ENCODE results near the gene EXOC3.

Gene EXOC3

GRCh38 chr5:427415-428087 lies 15.4 kb upstream of the EXOC3 start:
- DNase-seq = no peak

GRCh38 chr5:428219-428618 lies 14.8 kb upstream of the EXOC3 start:
- no peak for DNase-seq

GRCh38 chr5:428754-429452 lies 14.1 kb upstream of the EXOC3 start:
- no peak for DNase-seq

GRCh38 chr5:429453-430188 lies 13.4 kb upstream of the EXOC3 start:
- no peak for DNase-seq

GRCh38 chr5:430214-430925 lies 12.6 kb upstream of the EXOC3 start:
- DNase-seq = no peak

- DNase-seq = peak; percentile 33 to 60
Observed at GRCh38 chr5:431001-431710, 11.8 kb upstream of the EXOC3 start.

- no peak for DNase-seq
Observed at GRCh38 chr5:431711-432050, 11.3 kb upstream of the EXOC3 start.

GRCh38 chr5:432201-432927 lies 10.6 kb upstream of the EXOC3 start:
- DNase-seq = no peak

- no peak for DNase-seq
Observed at GRCh38 chr5:432928-433791, 9.8 kb upstream of the EXOC3 start.

- no peak for DNase-seq
Observed at GRCh38 chr5:433836-434235, 9.1 kb upstream of the EXOC3 start.

GRCh38 chr5:434443-435146 lies 8.4 kb upstream of the EXOC3 start:
- no peak for DNase-seq

- no peak for DNase-seq
Observed at GRCh38 chr5:435156-435790, 7.7 kb upstream of the EXOC3 start.

- no peak for DNase-seq
Observed at GRCh38 chr5:435961-436640, 6.9 kb upstream of the EXOC3 start.

- DNase-seq = no peak
Observed at GRCh38 chr5:436641-436975, 6.4 kb upstream of the EXOC3 start.

GRCh38 chr5:437281-437771 lies 5.7 kb upstream of the EXOC3 start:
- no peak for DNase-seq

- no peak for DNase-seq
Observed at GRCh38 chr5:438481-438981, 4.4 kb upstream of the EXOC3 start.

- no peak for DNase-seq
Observed at GRCh38 chr5:439181-439580, 3.8 kb upstream of the EXOC3 start.

GRCh38 chr5:439636-440035 lies 3.3 kb upstream of the EXOC3 start:
- no peak for DNase-seq
